HepG2 (cell line): Measurements from ENCODE around the gene TMBIM1. TPM values are rescaled to one million over a fixed set of nuclear protein-coding genes. Genes with fewer than 3 reads are reported as not detected.

ENCODE experiments used
- ATF6 ChIP-seq: sonication (generic); formaldehyde crosslinking; conservative IDR thresholded peaks from 2 replicates; pipeline ENCODE4 v1.4.0; 2020; ENCODE audit warnings: missing genetic modification reagents
- DR1 ChIP-seq: sonication (generic); formaldehyde crosslinking; IDR thresholded peaks from 2 replicates; pipeline ENCODE4 v1.8.0; 2021; ENCODE audit warnings: mild to moderate bottlenecking, missing genetic modification reagents, inconsistent platforms
- GLI4 ChIP-seq: sonication (generic); formaldehyde crosslinking; IDR thresholded peaks from 2 replicates; pipeline ENCODE4 v1.5.1; 2020; ENCODE audit warnings: missing genetic modification reagents, mild to moderate bottlenecking, moderate library complexity, borderline replicate concordance
- RNF219 ChIP-seq: sonication (generic); formaldehyde crosslinking; IDR thresholded peaks from 2 replicates; pipeline ENCODE4 v1.5.0; 2020; ENCODE audit warnings: mild to moderate bottlenecking, missing genetic modification reagents
- ZBED4 ChIP-seq: sonication (generic); formaldehyde crosslinking; IDR thresholded peaks from 2 replicates; pipeline ENCODE4 v1.4.0; 2020; ENCODE audit warnings: missing genetic modification reagents, borderline replicate concordance
- ZFP90 ChIP-seq: sonication (generic); formaldehyde crosslinking; IDR thresholded peaks from 2 replicates; pipeline ENCODE4 v1.8.0; 2022; ENCODE audit warnings: missing genetic modification reagents, mild to moderate bottlenecking, inconsistent platforms, borderline replicate concordance
- ZNF12 ChIP-seq: sonication (generic); formaldehyde crosslinking; IDR thresholded peaks from 2 replicates; pipeline ENCODE4 v1.5.0; 2020; ENCODE audit warnings: missing genetic modification reagents
- ZNF281 ChIP-seq: sonication (generic); formaldehyde crosslinking; IDR thresholded peaks from 2 replicates; pipeline ENCODE4 v1.4.0; 2020; ENCODE audit warnings: missing genetic modification reagents, borderline replicate concordance
- ZNF468 ChIP-seq: sonication (generic); formaldehyde crosslinking; IDR thresholded peaks from 2 replicates; pipeline ENCODE4 v1.8.0; 2022; ENCODE audit warnings: mild to moderate bottlenecking, moderate library complexity, missing genetic modification reagents
- ZNF512B ChIP-seq: sonication (generic); formaldehyde crosslinking; IDR thresholded peaks from 2 replicates; pipeline ENCODE4 v1.5.1; 2020; ENCODE audit warnings: missing genetic modification reagents, mild to moderate bottlenecking, borderline replicate concordance
- ZNF589 ChIP-seq: sonication (generic); formaldehyde crosslinking; conservative IDR thresholded peaks from 2 replicates; pipeline ENCODE4 v1.8.0; 2022; ENCODE audit warnings: mild to moderate bottlenecking, moderate library complexity, missing genetic modification reagents
- ZNF839 ChIP-seq: sonication (generic); formaldehyde crosslinking; IDR thresholded peaks from 2 replicates; pipeline ENCODE4 v1.4.0; 2020; ENCODE audit warnings: missing genetic modification reagents, mild to moderate bottlenecking, borderline replicate concordance
- polyA plus RNA-seq, 8 experiments: library from polyadenylated mRNA; depleted of rRNA in 3 of 8; stranded (reverse) in 7 of 8; unstranded in 1 of 8; fragments of >200 nt; fragmentation: Illumina TruSeq in 4 of 8; extraction: Trizol in 4 of 8; gene quantifications; 2 replicates each; pipeline versions ENCODE4 v1.2.1 to v1.2.3, GENCODE V29; 2011 to 2016; ENCODE audit warnings: low read depth in 4 of 8, missing spikeins in 1 of 8, mixed read lengths in 1 of 8; ENCODE audit not compliant: insufficient read depth in 1 of 8
- total RNA-seq, 5 experiments: library from RNA; depleted of rRNA; stranded (reverse); fragments of >200 nt; fragmentation: Illumina TruSeq; extraction: Trizol; gene quantifications; 2 replicates each; pipeline ENCODE4 v1.2.3, GENCODE V29; 2016; ENCODE audit warnings: low read depth in 1 of 5

Gene TMBIM1
- total and polyA plus RNA-seq, 2 of the 13 experiments (the other 11 are each of a cell fraction or from before 2014, with no cell fraction given), result 127 to 139 TPM

GRCh38 chr2:218301176-218301819 is 9.0 kb upstream of the TMBIM1 start (continued):
- TF ChIP-seq ZNF281 (CRISPR knock-in tag) (no peak), ZNF589 (CRISPR knock-in tag) (no peak), ZNF468 (CRISPR knock-in tag) (no peak), GLI4 (CRISPR knock-in tag) (0 out of 2 replicates have a peak, but pooled peaks have one; percentile 47), ZFP90 (CRISPR knock-in tag) (no peak; the same call in 1 of the 2 replicates), ZNF512B (CRISPR knock-in tag) (no peak), ZNF839 (CRISPR knock-in tag) (no peak), DR1 (CRISPR knock-in tag) (no peak), ZNF12 (0 out of 2 replicates have a peak, but pooled peaks have one; percentile 27), RNF219 (CRISPR knock-in tag) (0 out of 2 replicates have a peak, but pooled peaks have one; percentile 69), ATF6 (peak; percentile 93; the same call in 1 of the 2 replicates), ZBED4 (CRISPR knock-in tag) (no peak)
